Fibroblast of lung (primary cell): ENCODE data around the gene SMIM38.

Experiments used
- EZH2 ChIP-seq: IDR thresholded peaks from 2 replicates; pipeline ENCODE4 v1.5.1; 2012; ENCODE audit warnings: low read length, control low read depth, mild to moderate bottlenecking; ENCODE audit errors: missing control alignments
- TF ChIP-seq, protein P1 (sequence below), 2 donors: IDR thresholded peaks in 1 of 2; conservative IDR thresholded peaks in 1 of 2; 1 replicate in 1 of 2; 2 replicates in 1 of 2; pipeline ENCODE4 v1.5.1; 2011 to 2012; ENCODE audit warnings: low read length in 2 of 2, control low read depth in 1 of 2, inconsistent platforms in 1 of 2, low read depth in 1 of 2, mild to moderate bottlenecking in 1 of 2

DNA sequence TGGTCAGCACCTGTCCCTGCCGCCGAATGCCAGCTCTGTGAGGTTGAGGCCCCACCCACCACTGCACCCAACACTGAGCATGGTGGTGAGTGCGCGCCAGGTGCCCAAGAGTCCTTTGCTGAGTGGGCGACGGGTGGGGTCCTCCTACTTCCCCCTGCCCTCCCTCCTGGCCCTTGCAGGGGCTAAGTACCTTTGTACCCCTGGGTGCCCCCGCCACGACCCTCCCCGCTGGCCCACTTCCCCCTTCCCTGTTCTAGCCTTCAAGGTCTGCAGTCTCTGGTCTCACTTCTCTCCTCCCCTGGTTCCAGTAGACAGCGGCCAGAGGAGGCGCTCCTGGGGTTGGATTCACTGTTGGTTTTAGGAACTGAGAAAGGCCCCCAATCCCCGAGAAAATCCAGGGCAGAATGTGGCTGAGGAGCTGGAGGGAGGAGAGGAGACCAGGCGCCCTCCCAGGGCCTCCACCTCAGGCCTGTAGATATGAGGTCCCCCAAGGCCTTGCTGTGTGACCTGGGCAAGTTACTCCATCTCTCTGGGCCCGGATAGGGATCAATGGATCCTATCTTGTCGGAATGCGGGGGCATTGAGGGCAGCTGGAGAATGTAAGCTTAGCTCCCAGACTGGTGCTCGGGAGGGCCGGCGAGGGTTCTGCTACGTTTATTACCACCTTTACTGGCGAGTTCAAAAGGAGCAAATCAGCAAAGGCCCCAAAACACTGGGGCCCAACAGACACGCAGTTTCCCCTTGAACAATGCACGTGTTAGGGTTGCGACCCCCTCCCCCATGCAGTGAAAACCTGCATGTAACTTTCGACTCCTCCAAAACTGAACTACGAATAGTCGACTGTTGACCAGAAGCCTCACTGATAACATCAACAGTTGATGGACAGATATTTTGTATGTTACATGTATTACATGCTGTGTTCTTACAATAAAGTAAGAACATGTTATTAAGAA, 31.9 kb upstream of the SMIM38 start:
- TF ChIP-seq, protein P1, sequence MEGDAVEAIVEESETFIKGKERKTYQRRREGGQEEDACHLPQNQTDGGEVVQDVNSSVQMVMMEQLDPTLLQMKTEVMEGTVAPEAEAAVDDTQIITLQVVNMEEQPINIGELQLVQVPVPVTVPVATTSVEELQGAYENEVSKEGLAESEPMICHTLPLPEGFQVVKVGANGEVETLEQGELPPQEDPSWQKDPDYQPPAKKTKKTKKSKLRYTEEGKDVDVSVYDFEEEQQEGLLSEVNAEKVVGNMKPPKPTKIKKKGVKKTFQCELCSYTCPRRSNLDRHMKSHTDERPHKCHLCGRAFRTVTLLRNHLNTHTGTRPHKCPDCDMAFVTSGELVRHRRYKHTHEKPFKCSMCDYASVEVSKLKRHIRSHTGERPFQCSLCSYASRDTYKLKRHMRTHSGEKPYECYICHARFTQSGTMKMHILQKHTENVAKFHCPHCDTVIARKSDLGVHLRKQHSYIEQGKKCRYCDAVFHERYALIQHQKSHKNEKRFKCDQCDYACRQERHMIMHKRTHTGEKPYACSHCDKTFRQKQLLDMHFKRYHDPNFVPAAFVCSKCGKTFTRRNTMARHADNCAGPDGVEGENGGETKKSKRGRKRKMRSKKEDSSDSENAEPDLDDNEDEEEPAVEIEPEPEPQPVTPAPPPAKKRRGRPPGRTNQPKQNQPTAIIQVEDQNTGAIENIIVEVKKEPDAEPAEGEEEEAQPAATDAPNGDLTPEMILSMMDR (conservative IDR thresholded peaks at IDR 0.05 in 1 of 2, IDR thresholded peaks at IDR 0.05 in 1 of 2; ENCODE audit: low read depth in 1 of 2, low read length in 2 of 2): no peak
- no peak for TF ChIP-seq EZH2
